Breast epithelium (tissue), 3 donors: ENCODE measurements around the gene NR4A3.

Experiments used
- POLR2A ChIP-seq: fragments of 450-650 bp; IDR thresholded peaks from one replicate; pipeline ENCODE4 v1.6.1; 2016; ENCODE audit warnings: antibody characterized with exemption, mild to moderate bottlenecking, moderate library complexity
- POLR2AphosphoS5 ChIP-seq, 3 donors: sonication (generic); formaldehyde crosslinking; IDR thresholded peaks; one replicate each; pipeline ENCODE4 v1.6.1; 2017; ENCODE audit warnings: antibody characterized with exemption in 3 of 3
- TF ChIP-seq, protein P1 (sequence below), 3 donors: fragments of 450-650 bp; IDR thresholded peaks; one replicate each; pipeline ENCODE4 v1.5.1; 2016 to 2017; ENCODE audit warnings: antibody characterized with exemption in 3 of 3, mild to moderate bottlenecking in 3 of 3, moderate library complexity in 3 of 3

DNA sequence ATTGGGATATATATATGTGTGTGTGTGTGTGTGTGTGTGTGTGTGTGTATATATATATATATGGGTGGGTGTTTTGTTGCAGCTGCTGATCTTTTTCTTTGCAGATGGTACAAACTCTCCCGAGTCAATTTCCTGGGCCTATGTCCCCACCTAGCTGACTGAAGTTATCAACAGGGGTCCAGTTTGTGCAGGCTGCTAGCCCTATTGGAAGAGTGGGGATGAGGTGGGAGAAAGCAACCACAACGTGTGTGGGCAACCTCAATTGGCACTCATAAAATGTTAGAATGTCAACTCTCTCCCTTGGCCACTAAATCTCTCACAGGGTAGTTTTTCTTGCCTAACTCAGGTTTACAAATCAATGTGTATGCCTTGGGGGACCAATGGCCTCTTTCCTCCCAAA is 5.6 kb downstream of the NR4A3 start:
- TF ChIP-seq POLR2A: no peak
- TF ChIP-seq, protein P1, sequence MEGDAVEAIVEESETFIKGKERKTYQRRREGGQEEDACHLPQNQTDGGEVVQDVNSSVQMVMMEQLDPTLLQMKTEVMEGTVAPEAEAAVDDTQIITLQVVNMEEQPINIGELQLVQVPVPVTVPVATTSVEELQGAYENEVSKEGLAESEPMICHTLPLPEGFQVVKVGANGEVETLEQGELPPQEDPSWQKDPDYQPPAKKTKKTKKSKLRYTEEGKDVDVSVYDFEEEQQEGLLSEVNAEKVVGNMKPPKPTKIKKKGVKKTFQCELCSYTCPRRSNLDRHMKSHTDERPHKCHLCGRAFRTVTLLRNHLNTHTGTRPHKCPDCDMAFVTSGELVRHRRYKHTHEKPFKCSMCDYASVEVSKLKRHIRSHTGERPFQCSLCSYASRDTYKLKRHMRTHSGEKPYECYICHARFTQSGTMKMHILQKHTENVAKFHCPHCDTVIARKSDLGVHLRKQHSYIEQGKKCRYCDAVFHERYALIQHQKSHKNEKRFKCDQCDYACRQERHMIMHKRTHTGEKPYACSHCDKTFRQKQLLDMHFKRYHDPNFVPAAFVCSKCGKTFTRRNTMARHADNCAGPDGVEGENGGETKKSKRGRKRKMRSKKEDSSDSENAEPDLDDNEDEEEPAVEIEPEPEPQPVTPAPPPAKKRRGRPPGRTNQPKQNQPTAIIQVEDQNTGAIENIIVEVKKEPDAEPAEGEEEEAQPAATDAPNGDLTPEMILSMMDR (IDR thresholded peaks at IDR 0.05): no peak
- TF ChIP-seq POLR2AphosphoS5 (IDR thresholded peaks at IDR 0.05): no peak
